SK-N-SH (cell line): ENCODE measurements around the gene RAB7B.

Source experiments
- CHD2 ChIP-seq: fragments of 150-350 bp; IDR thresholded peaks from 2 replicates; pipeline ENCODE4 v1.6.1; 2018; ENCODE audit warnings: low read length; ENCODE audit not compliant: partially characterized antibody
- FOXJ3 ChIP-seq: sonication (generic); formaldehyde crosslinking; IDR thresholded peaks from 2 replicates; pipeline ENCODE4 v1.5.1; 2020; ENCODE audit warnings: mild to moderate bottlenecking, missing genetic modification reagents
- JUND ChIP-seq: IDR thresholded peaks from 2 replicates; pipeline ENCODE4 v1.4.0; 2012
- MEF2A ChIP-seq: IDR thresholded peaks from 2 replicates; pipeline ENCODE4 v1.4.0; 2012; ENCODE audit warnings: low read depth, borderline replicate concordance
- POLR2AphosphoS5 ChIP-seq: IDR thresholded peaks from 2 replicates; pipeline ENCODE4 v1.6.1; 2012; ENCODE audit warnings: low read depth, low read length
- TEAD4 ChIP-seq: IDR thresholded peaks from 2 replicates; pipeline ENCODE4 v1.4.0; 2012; ENCODE audit warnings: mild to moderate bottlenecking, borderline replicate concordance; ENCODE audit not compliant: insufficient read depth
- TF ChIP-seq, protein P1 (sequence below): fragments of 200-600 bp; sonication (generic); IDR thresholded peaks from 2 replicates; pipeline ENCODE4 v1.6.1; 2017; ENCODE audit warnings: antibody characterized with exemption, mild to moderate bottlenecking, moderate library complexity

DNA sequence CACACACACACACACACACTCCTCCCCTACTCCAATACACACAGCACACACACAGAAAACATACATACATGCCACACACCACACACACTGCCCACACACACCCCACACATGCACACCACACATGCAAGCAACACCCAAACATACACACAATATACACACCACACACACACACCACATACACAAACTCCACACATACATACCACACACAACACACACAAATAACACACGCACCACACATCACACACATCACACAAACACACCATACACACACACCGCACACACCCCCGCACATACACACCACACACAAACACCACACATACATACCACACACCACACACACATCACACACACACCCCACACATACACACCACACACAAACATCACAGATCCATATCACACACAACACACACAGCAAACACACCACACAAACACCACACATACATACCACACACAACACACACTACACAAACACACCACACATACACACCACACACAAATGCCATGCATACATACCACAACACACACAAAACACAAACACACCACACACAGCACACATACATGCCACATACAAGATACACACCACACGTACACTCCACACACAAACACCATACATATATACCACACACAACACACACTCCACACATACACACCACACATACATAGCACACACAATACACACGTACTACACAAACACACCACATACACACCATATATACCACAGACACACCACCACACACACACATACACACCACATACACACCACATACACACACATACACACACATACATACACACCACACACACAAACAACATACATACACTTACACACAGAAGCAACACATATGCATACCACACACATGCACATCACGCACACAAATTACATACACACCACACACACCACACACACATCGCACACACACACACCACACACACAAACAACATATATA, 932 bp upstream of the RAB7B start:
- TF ChIP-seq, protein P1, sequence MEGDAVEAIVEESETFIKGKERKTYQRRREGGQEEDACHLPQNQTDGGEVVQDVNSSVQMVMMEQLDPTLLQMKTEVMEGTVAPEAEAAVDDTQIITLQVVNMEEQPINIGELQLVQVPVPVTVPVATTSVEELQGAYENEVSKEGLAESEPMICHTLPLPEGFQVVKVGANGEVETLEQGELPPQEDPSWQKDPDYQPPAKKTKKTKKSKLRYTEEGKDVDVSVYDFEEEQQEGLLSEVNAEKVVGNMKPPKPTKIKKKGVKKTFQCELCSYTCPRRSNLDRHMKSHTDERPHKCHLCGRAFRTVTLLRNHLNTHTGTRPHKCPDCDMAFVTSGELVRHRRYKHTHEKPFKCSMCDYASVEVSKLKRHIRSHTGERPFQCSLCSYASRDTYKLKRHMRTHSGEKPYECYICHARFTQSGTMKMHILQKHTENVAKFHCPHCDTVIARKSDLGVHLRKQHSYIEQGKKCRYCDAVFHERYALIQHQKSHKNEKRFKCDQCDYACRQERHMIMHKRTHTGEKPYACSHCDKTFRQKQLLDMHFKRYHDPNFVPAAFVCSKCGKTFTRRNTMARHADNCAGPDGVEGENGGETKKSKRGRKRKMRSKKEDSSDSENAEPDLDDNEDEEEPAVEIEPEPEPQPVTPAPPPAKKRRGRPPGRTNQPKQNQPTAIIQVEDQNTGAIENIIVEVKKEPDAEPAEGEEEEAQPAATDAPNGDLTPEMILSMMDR: no peak
- no peak for TF ChIP-seq POLR2AphosphoS5
- TF ChIP-seq TEAD4: no peak
- no peak for TF ChIP-seq FOXJ3 (CRISPR knock-in tag)
- no peak for TF ChIP-seq CHD2
- TF ChIP-seq MEF2A: no peak
- no peak for TF ChIP-seq JUND
